ENCODE data around the gene LAMA2. TPM values are rescaled to one million over a fixed set of nuclear protein-coding genes. Genes with fewer than 3 reads are reported as not detected.

Gene LAMA2
- total RNA-seq, 1 donor from 2014 or later, result 1.9 TPM

GRCh38 chr6:129096651-129097290 is 213.8 kb downstream of the LAMA2 start:
- DNase-seq (ENCODE audit: low spot score), result no peak
- H3K4me3 Mint-ChIP-seq (ENCODE audit: unreplicated experiment), result no peak overlapping the region
- peaks cover 1% of the 10 kb centered on the region for H3K27me3 Mint-ChIP-seq (ENCODE audit: low read depth)
- TF ChIP-seq, protein P1, sequence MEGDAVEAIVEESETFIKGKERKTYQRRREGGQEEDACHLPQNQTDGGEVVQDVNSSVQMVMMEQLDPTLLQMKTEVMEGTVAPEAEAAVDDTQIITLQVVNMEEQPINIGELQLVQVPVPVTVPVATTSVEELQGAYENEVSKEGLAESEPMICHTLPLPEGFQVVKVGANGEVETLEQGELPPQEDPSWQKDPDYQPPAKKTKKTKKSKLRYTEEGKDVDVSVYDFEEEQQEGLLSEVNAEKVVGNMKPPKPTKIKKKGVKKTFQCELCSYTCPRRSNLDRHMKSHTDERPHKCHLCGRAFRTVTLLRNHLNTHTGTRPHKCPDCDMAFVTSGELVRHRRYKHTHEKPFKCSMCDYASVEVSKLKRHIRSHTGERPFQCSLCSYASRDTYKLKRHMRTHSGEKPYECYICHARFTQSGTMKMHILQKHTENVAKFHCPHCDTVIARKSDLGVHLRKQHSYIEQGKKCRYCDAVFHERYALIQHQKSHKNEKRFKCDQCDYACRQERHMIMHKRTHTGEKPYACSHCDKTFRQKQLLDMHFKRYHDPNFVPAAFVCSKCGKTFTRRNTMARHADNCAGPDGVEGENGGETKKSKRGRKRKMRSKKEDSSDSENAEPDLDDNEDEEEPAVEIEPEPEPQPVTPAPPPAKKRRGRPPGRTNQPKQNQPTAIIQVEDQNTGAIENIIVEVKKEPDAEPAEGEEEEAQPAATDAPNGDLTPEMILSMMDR (IDR thresholded peaks at IDR 0.05), result no peak
- H3K36me3 Mint-ChIP-seq (ENCODE audit: low read depth), result no peaks in the 10 kb centered on the region
- no peaks in the 10 kb centered on the region for H3K9me3 Mint-ChIP-seq (ENCODE audit: low read depth)
- H3K4me1 Mint-ChIP-seq (ENCODE audit: low read depth), result no peaks in the 10 kb centered on the region
- H3K27ac Mint-ChIP-seq (ENCODE audit: unreplicated experiment), result no peak overlapping the region

DNA sequence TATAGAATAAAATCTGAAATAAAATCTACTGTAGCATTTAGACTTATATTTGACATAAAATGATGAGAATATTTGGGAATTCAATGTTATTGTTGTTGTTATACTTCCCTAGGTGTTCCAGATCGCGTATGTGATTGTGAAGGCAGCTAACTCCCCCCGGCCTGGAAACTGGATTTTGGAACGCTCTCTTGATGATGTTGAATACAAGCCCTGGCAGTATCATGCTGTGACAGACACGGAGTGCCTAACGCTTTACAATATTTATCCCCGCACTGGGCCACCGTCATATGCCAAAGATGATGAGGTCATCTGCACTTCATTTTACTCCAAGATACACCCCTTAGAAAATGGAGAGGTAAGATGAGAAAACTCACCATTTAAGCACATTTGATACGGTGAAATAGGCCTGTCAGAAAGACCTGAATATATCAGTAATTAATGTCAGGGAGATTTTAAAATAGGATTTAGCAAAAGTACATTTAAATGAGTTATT is 215.2 kb downstream of the LAMA2 start:
- TF ChIP-seq, protein P1 (IDR thresholded peaks at IDR 0.05), result no peak
- Mint-ChIP-seq H3K4me3 (ENCODE audit: unreplicated experiment) (no peak overlapping the region), H3K36me3 (ENCODE audit: low read depth) (no peaks in the 10 kb centered on the region), H3K9me3 (ENCODE audit: low read depth) (no peaks in the 10 kb centered on the region), H3K27ac (ENCODE audit: unreplicated experiment) (no peak overlapping the region), H3K4me1 (ENCODE audit: low read depth) (no peaks in the 10 kb centered on the region), H3K27me3 (ENCODE audit: low read depth) (peaks cover 1% of the 10 kb centered on the region)
- DNase-seq (ENCODE audit: low spot score), result no peak

GRCh38 chr6:129099696-129100095 is 216.8 kb downstream of the LAMA2 start:
- H3K4me1 Mint-ChIP-seq (ENCODE audit: low read depth), result no peaks in the 10 kb centered on the region
- TF ChIP-seq, protein P1 (IDR thresholded peaks at IDR 0.05), result no peak
- no peak for DNase-seq (ENCODE audit: low spot score)
- no peak overlapping the region for H3K27ac Mint-ChIP-seq (ENCODE audit: unreplicated experiment)
- H3K27me3 Mint-ChIP-seq (ENCODE audit: low read depth), result peaks cover 1% of the 10 kb centered on the region
- H3K9me3 Mint-ChIP-seq (ENCODE audit: low read depth), result no peaks in the 10 kb centered on the region
- no peaks in the 10 kb centered on the region for H3K36me3 Mint-ChIP-seq (ENCODE audit: low read depth)
- H3K4me3 Mint-ChIP-seq (ENCODE audit: unreplicated experiment), result no peak overlapping the region

DNA sequence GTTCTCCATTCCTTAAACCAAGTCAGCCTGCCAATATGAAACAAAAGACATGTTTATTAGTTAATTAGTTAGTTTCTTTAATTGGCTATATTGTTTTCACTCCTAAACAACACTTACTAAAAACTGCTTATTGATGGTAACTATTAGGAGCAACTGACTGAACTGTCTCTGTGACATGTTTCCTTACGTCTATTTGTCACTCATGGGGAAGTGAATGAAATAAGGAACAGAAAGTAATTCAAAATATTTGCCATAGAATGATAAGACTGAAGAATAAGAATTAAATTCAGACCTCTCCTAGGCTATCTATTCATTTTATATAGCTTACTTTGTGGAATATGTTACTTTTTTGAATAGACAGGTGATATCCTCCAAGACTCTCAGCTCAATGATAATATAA is 217.2 kb downstream of the LAMA2 start:
- Mint-ChIP-seq H3K27me3 (ENCODE audit: low read depth) (peaks cover 1% of the 10 kb centered on the region), H3K9me3 (ENCODE audit: low read depth) (no peaks in the 10 kb centered on the region), H3K4me3 (ENCODE audit: unreplicated experiment) (no peak overlapping the region), H3K4me1 (ENCODE audit: low read depth) (no peaks in the 10 kb centered on the region), H3K27ac (ENCODE audit: unreplicated experiment) (no peak overlapping the region), H3K36me3 (ENCODE audit: low read depth) (no peaks in the 10 kb centered on the region)
- no peak for DNase-seq (ENCODE audit: low spot score)
- TF ChIP-seq, protein P1 (IDR thresholded peaks at IDR 0.05), result no peak

GRCh38 chr6:129102741-129103140 is 219.8 kb downstream of the LAMA2 start:
- H3K36me3 Mint-ChIP-seq (ENCODE audit: low read depth), result no peaks in the 10 kb centered on the region
- H3K4me1 Mint-ChIP-seq (ENCODE audit: low read depth), result no peaks in the 10 kb centered on the region
- H3K9me3 Mint-ChIP-seq (ENCODE audit: low read depth), result no peaks in the 10 kb centered on the region
- TF ChIP-seq, protein P1 (IDR thresholded peaks at IDR 0.05), result no peak
- H3K4me3 Mint-ChIP-seq (ENCODE audit: unreplicated experiment), result no peak overlapping the region
- peaks cover 3% of the 10 kb centered on the region for H3K27me3 Mint-ChIP-seq (ENCODE audit: low read depth)
- no peak overlapping the region for H3K27ac Mint-ChIP-seq (ENCODE audit: unreplicated experiment)
- DNase-seq (ENCODE audit: low spot score), result no peak

Measured in chondrocyte (in vitro differentiated cells).